PC-9 (cell line): ENCODE data around the gene MYPN. TPM values are rescaled to one million over a fixed set of nuclear protein-coding genes. Genes with fewer than 3 reads are reported as not detected.

Experiments
- BruUV-seq: library from RNA; stranded (reverse); fragments of 400-500 nt; replicated peaks from 2 replicates; lab custom pipeline; 2021; lab: Mats Ljungman, UMichigan
- CTCF ChIA-PET: fragments of 300-600 bp; sonication (Branson Sonifier 250); formaldehyde crosslinking; loops from one replicate; lab custom pipeline; 2022; ENCODE audit warnings: antibody characterized with exemption; lab: Charles Lee
- POLR2A ChIA-PET: fragments of 300-600 bp; sonication (Branson Sonifier 250); formaldehyde crosslinking; loops from one replicate; lab custom pipeline; 2022; ENCODE audit warnings: antibody characterized with exemption; ENCODE audit not compliant: unreplicated experiment; lab: Charles Lee
- DNase-seq, 2 experiments: peaks; one replicate each; pipeline versions ENCODE4 v3.0.0 to v3.0.0-alpha.2; 2015 to 2022; ENCODE audit warnings: mixed read lengths in 1 of 2
- H2AFZ ChIP-seq: fragments of 200-600 bp; sonication (generic); 2 replicates; pipeline ENCODE4 v1.8.1; 2017; ENCODE audit warnings: antibody characterized with exemption
- H3F3A ChIP-seq: fragments of 200-600 bp; sonication (generic); 2 replicates; pipeline ENCODE4 v1.8.1; 2017; ENCODE audit warnings: antibody characterized with exemption, mild to moderate bottlenecking, low read depth; ENCODE audit not compliant: insufficient read depth
- H3K27ac ChIP-seq: fragments of 200-600 bp; sonication (generic); 2 replicates; pipeline ENCODE4 v1.6.1; 2016; ENCODE audit warnings: mixed run types
- H3K27me3 ChIP-seq: fragments of 200-600 bp; sonication (generic); 2 replicates; pipeline ENCODE4 v1.6.1; 2016; ENCODE audit warnings: low read depth, mixed run types; ENCODE audit not compliant: insufficient read depth
- H3K36me3 ChIP-seq: fragments of 200-600 bp; sonication (generic); 2 replicates; pipeline ENCODE4 v1.6.1; 2016; ENCODE audit warnings: low read depth, mixed run types
- H3K4me1 ChIP-seq: fragments of 200-600 bp; sonication (generic); replicated peaks from 2 replicates; pipeline ENCODE4 v1.6.1; 2016; ENCODE audit warnings: mixed run types; ENCODE audit not compliant: insufficient read depth
- H3K4me2 ChIP-seq: fragments of 200-600 bp; sonication (generic); 2 replicates; pipeline ENCODE4 v1.6.1; 2017; ENCODE audit warnings: mixed run types
- H3K4me3 ChIP-seq: fragments of 200-600 bp; sonication (generic); 2 replicates; pipeline ENCODE4 v1.6.1; 2016; ENCODE audit warnings: mixed run types
- H3K79me2 ChIP-seq: fragments of 200-600 bp; sonication (generic); 2 replicates; pipeline ENCODE4 v1.6.1; 2017; ENCODE audit warnings: low read depth, mixed run types
- H3K9me2 ChIP-seq: fragments of 200-600 bp; sonication (generic); 2 replicates; pipeline ENCODE4 v1.8.1; 2017; ENCODE audit warnings: mild to moderate bottlenecking; ENCODE audit not compliant: insufficient read depth
- H3K9me3 ChIP-seq: fragments of 200-600 bp; sonication (generic); 2 replicates; pipeline ENCODE4 v1.8.1; 2016; ENCODE audit warnings: low read depth; ENCODE audit not compliant: insufficient read depth
- H4K20me1 ChIP-seq: fragments of 200-600 bp; sonication (generic); 2 replicates; pipeline ENCODE4 v1.8.1; 2017; ENCODE audit not compliant: insufficient read depth
- EZH2 ChIP-seq: fragments of 200-600 bp; sonication (generic); IDR thresholded peaks from 2 replicates; pipeline ENCODE4 v1.8.0; 2017; ENCODE audit warnings: antibody characterized with exemption, low read depth
- intact Hi-C: fragments of 100-400 bp; cut with micrococcal nuclease; formaldehyde crosslinking; loops from one replicate; pipeline ENCODE4 v1.10.0; 2022; ENCODE audit not compliant: unreplicated experiment
- total RNA-seq: library from RNA; stranded (reverse); gene quantifications from 2 replicates; pipeline ENCODE4 v1.2.3, GENCODE V29; 2021
- TF ChIP-seq, protein P1 (sequence below): fragments of 200-600 bp; sonication (generic); conservative IDR thresholded peaks from 2 replicates; pipeline ENCODE4 v1.6.1; 2017; ENCODE audit warnings: mixed run types, antibody characterized with exemption, mild to moderate bottlenecking, moderate library complexity

Gene MYPN
- total RNA-seq, 1 experiment from 2014 or later = 3.9 TPM

DNA sequence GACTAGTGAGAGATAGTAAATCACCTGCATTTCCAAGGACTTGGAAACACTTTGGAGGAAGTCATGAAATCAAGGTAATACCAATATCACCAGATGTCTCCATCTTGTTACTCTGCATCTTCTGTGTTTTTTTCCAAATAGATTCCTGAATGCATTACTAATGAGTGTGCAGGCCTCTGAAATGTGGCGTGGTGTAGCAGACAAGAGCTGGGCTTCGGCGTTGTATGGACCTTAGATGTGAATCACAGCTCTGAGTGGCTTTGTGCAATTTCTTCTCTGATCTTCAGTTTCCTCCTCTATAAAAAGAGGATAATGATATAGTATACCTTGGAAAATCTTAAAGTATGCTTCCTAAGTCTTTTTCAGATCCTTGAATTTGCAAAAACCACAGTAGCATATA is 9.6 kb upstream of the MYPN start:
- peaks cover 83% of the 10 kb centered on the region for H3K36me3 ChIP-seq
- intact Hi-C loops = no loop called here
- peaks cover 68% of the 10 kb centered on the region for H3K4me1 ChIP-seq
- H3F3A ChIP-seq = peaks cover 41% of the 10 kb centered on the region
- H3K9me2 ChIP-seq = no peaks in the 10 kb centered on the region
- no TSS peak for BruUV-seq
- ChIA-PET CTCF (no interaction called here), POLR2A (no interaction called here)
- H2AFZ ChIP-seq = no peak overlapping the region
- TF ChIP-seq, protein P1, sequence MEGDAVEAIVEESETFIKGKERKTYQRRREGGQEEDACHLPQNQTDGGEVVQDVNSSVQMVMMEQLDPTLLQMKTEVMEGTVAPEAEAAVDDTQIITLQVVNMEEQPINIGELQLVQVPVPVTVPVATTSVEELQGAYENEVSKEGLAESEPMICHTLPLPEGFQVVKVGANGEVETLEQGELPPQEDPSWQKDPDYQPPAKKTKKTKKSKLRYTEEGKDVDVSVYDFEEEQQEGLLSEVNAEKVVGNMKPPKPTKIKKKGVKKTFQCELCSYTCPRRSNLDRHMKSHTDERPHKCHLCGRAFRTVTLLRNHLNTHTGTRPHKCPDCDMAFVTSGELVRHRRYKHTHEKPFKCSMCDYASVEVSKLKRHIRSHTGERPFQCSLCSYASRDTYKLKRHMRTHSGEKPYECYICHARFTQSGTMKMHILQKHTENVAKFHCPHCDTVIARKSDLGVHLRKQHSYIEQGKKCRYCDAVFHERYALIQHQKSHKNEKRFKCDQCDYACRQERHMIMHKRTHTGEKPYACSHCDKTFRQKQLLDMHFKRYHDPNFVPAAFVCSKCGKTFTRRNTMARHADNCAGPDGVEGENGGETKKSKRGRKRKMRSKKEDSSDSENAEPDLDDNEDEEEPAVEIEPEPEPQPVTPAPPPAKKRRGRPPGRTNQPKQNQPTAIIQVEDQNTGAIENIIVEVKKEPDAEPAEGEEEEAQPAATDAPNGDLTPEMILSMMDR = no peak
- no peak for TF ChIP-seq EZH2
- no peaks in the 10 kb centered on the region for H3K9me3 ChIP-seq
- peaks cover 70% of the 10 kb centered on the region for H3K79me2 ChIP-seq
- no peaks in the 10 kb centered on the region for H4K20me1 ChIP-seq
- no peaks in the 10 kb centered on the region for H3K27me3 ChIP-seq
- no peak for DNase-seq
- H3K4me3 ChIP-seq = no peak overlapping the region
- H3K4me2 ChIP-seq = no peak overlapping the region
- H3K27ac ChIP-seq = no peak overlapping the region

DNA sequence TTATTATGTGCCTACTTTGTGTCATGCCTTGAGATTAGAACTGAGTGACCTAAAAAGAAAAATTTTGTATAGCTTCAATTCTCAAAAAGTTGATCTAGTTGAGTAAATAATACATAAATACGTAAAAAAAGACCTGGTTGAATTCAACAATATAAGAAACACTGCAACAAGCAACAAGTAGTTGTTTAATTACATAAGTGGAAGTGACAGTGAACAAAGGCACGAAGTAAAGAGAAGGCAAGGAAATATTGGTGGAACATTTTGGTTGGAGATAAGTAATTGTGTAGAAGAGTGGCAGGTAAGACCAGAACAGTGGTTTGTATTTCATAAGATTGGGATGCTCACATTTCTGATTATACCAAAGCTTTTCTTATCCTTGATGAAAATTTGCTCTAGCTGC is 8.2 kb upstream of the MYPN start:
- no peak for DNase-seq
- Histone ChIP-seq H3K36me3 (peaks cover 84% of the 10 kb centered on the region), H4K20me1 (no peaks in the 10 kb centered on the region), H3K27ac (no peak overlapping the region), H2AFZ (no peak overlapping the region), H3K4me3 (no peak overlapping the region), H3F3A (peaks cover 38% of the 10 kb centered on the region), H3K79me2 (peaks cover 58% of the 10 kb centered on the region), H3K9me3 (no peaks in the 10 kb centered on the region), H3K9me2 (no peaks in the 10 kb centered on the region), H3K27me3 (no peaks in the 10 kb centered on the region), H3K4me2 (no peak overlapping the region), H3K4me1 (peaks cover 68% of the 10 kb centered on the region)
- ChIA-PET POLR2A (no interaction called here), CTCF (no interaction called here)
- TF ChIP-seq, protein P1 = no peak
- no peak for TF ChIP-seq EZH2
- BruUV-seq = no TSS peak
- intact Hi-C loops = no loop called here

DNA sequence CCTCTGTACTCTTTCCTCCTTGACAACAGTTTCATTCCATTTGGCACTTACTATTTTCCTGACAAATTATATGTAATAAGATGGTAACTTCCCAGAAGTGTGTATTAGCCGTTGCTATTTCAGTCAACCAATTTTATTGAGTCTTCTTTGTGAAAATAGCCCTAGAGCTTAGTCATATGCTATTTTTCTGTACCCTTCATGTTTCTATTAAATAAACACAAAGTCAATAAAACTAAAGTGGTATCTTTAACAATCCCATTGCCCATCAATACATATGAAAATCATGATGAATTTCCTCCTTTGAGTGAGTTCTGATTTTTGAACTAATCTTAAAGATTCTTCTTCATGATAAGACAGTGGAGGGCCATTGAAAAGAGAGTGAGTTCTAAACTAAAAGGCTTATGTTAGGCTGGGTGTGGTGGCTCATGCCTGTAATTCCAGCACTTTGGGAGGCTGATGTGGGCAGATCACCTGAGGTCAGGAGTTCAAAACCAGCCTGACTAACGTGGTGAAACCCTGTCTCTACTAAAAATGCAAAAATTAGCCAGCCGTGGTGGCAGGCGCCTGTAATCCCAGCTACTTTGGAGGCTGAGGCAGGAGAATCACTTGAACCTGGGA is 5.9 kb upstream of the MYPN start:
- peaks cover 45% of the 10 kb centered on the region for H3K4me1 ChIP-seq

More for the DNA sequence above, 5.9 kb upstream of the MYPN start:
- no peak overlapping the region for H3K4me2 ChIP-seq
- H3K36me3 ChIP-seq = peaks cover 83% of the 10 kb centered on the region
- peaks cover 20% of the 10 kb centered on the region; the same call in 1 of the 2 replicates for H3F3A ChIP-seq
- BruUV-seq = no TSS peak
- no peak overlapping the region for H2AFZ ChIP-seq
- TF ChIP-seq EZH2 = no peak
- TF ChIP-seq, protein P1 = no peak
- no peak overlapping the region for H3K27ac ChIP-seq
- no peak for DNase-seq
- intact Hi-C loops = no loop called here
- CTCF ChIA-PET = no interaction called here
- H4K20me1 ChIP-seq = no peaks in the 10 kb centered on the region
- H3K27me3 ChIP-seq = no peaks in the 10 kb centered on the region
- H3K9me3 ChIP-seq = no peaks in the 10 kb centered on the region
- no peak overlapping the region for H3K4me3 ChIP-seq
- peaks cover 40% of the 10 kb centered on the region for H3K79me2 ChIP-seq
- POLR2A ChIA-PET = no interaction called here
- H3K9me2 ChIP-seq = no peaks in the 10 kb centered on the region
